Astrocyte of the cerebellum (primary cell): ENCODE results near the gene MDFI.

Experiments
- DNase-seq: peaks from one replicate; pipeline ENCODE4 v3.0.0-alpha.2; 2011; ENCODE audit warnings: low read depth
- H3K4me3 ChIP-seq: 2 replicates; pipeline ENCODE4 v1.5.1; 2011; ENCODE audit warnings: mild to moderate bottlenecking, low read depth, low read length, moderate library complexity
- CTCF ChIP-seq: IDR thresholded peaks from 2 replicates; pipeline ENCODE4 v1.5.1; 2012; ENCODE audit warnings: low read length, low read depth, moderate library complexity, mild to moderate bottlenecking; ENCODE audit errors: missing control alignments
- in situ Hi-C: cut with HindIII; loops from 2 replicates; pipeline ENCODE4 v1.10.0; 2017; ENCODE audit warnings: low sequenced_read_pairs

The MDFI gene

DNA sequence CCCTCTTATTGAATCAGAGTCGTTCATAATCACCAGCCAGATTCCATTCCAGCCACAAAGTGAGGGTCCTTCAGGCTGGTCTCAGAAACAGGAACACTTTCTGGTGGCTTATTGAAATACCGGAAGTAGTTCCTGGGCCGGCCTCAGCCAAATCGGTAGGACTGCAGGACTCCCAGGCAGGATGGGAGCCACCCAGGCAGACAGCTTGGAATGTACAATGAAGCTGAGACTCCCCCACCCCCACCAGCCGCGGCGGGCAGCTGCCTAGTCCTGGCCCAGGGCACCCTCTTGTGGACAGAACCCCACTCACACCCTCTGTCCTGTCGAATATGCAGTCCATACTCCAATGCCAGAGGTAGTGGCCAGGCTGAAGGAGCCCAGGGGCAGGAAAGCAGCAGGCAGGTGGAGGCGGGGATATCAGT lies 43.8 kb downstream of the MDFI start:
- DNase-seq, result peak; percentile 77
- TF ChIP-seq CTCF, result peak; percentile 89
- in situ Hi-C loops, result no loop called here
- no peak overlapping the region for H3K4me3 ChIP-seq

DNA sequence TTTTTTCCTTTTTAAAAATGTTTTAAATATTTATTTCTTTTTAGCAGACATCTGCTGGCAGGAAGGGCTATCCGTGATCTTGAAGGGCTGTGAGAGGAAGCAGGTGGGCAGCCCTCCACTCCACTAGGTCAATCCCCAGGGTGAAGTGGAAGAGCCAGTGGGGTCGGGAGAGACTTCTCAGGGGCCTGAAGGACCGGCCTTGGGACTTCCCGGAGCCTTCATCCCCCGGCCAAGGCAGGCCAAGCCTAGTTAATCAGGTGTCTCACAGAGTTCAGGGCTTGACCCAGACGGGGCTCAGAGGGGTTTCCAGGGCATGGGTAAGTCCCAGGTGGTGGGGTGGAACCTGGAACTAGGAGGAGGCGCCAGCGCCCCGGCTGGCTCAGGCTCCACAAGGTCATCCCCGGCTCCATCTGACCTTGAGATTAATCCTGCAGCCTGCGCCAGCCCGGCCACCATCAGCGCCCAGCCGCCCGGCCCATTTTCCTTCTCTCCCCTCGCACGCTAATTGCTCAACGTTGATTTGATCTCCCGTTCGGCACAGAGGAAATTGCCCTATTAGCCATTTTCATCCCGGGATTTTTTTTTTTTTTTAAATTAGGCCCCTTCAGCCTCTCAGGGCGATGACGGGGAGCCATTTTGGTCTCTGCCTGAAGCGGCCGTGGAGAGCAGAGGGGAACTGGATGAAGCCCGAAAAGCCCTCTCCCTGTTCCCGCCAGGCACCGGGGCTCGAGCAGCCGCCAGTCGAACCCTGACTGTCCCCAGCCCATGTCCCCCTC lies 44.4 kb downstream of the MDFI start:
- no peak for DNase-seq

DNA sequence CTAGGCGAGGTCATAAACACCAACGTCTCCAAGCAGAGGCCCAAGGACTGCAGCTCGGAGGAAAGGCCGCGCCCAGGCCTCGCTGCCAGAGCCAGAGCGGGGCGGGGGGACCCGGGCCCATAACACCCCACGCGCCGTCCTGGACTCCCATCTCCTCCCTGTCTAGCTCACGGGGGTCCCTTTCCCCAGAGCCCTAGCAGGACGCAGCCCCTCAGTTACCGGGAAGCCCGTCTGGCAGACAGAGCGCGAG lies 44.9 kb downstream of the MDFI start:
- in situ Hi-C loops, result no loop called here
- peak overlapping the region; percentile 22 for H3K4me3 ChIP-seq
- TF ChIP-seq CTCF, result no peak
- no peak for DNase-seq

More for the DNA sequence above, 44.4 kb downstream of the MDFI start:
- TF ChIP-seq CTCF, result no peak
- in situ Hi-C loops, result no loop called here
- no peak overlapping the region for H3K4me3 ChIP-seq

DNA sequence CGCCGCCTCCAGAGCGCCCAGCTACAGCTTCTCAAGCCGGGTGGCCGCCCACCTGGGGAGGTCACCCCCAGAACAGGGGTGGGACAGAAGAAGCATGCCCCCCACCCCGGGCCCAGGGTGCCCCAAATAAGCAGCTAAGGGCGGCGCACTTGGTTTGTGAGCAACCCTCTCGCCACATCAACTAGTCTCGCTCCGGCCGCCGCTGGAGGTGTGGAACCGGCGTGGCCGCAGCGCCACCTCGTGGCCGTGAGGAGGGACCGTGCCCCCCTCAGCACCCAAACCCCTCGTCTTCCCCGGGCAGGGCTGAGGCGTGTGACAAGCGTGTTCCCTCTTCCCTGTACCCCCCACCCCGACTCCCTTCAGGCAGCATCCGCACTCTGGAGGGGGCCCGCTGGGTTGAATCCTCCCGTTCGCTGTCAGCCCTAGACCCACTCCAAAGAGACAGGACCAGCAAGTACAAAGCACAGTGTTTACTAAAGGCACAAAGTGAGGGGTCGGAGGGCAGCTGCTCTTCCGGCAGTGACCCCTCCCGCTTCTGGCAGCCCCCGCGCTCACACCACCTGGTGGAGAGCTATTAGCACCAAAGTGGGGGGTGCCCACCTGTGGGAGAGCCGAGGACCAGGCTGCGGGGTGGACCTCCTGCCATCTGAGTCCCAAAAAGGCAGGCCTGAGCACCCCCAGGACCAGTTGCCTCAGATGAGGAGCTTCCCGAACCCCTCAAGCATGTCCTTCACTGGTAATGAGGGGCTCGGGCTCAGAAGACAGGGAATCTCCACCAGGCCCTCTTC lies 45.4 kb downstream of the MDFI start:
- TF ChIP-seq CTCF, result peak; percentile 87
- H3K4me3 ChIP-seq, result peak overlapping the region; percentile 22
- peak; percentile 27 for DNase-seq
- in situ Hi-C loops, result no loop called here

GRCh38 chr6:41684311-41685180 lies 46.3 kb downstream of the MDFI start:
- H3K4me3 ChIP-seq, result no peak overlapping the region
- in situ Hi-C loops, result no loop called here
- TF ChIP-seq CTCF, result no peak
- no peak for DNase-seq

- H3K4me3 ChIP-seq, result no peak overlapping the region
- no peak for DNase-seq
- in situ Hi-C loops, result no loop called here
- no peak for TF ChIP-seq CTCF
These were observed 47.5 kb downstream of the MDFI start for GRCh38 chr6:41685641-41686380.
